CD4-positive, alpha-beta T cell (primary cell): ENCODE results near the gene CACNA2D4. TPM values are rescaled to one million over a fixed set of nuclear protein-coding genes. Genes with fewer than 3 reads are reported as not detected.

ENCODE experiments used
- ATAC-seq: fragments of 200-7000 bp; cut with Tn5 transposase; one replicate; pipeline ENCODE4 v1.10.0; 2022; ENCODE audit warnings: mild to moderate bottlenecking; ENCODE audit not compliant: poor library complexity
- CTCF ChIA-PET: fragments of 350-600 bp; sonication (Branson Sonifier 250); formaldehyde crosslinking; loops from one replicate; lab custom pipeline; 2021; ENCODE audit warnings: antibody characterized with exemption, inconsistent platforms; lab: Charles Lee
- POLR2A ChIA-PET: fragments of 350-600 bp; sonication (Branson Sonifier 250); formaldehyde crosslinking; loops from one replicate; lab custom pipeline; 2021; ENCODE audit warnings: antibody characterized with exemption, inconsistent platforms; lab: Charles Lee
- DNase-seq, 14 experiments: peaks; one replicate each; pipeline ENCODE4 v3.0.0-alpha.2; 2013 to 2020; ENCODE audit warnings: mixed read lengths in 2 of 14
- H3K27ac ChIP-seq, 2 donors: one replicate each; pipeline versions ENCODE4 v1.5.1 to v1.7.0; 2013; ENCODE audit warnings: low read length in 2 of 2, low read depth in 1 of 2, mild to moderate bottlenecking in 1 of 2
- H3K27me3 ChIP-seq, 2 experiments: 1 replicate in 1 of 2; 2 replicates in 1 of 2; pipeline versions ENCODE4 v1.6.1 to v1.7.0; 2013; ENCODE audit warnings: low read length in 2 of 2, control low read depth in 1 of 2, mild to moderate bottlenecking in 1 of 2, moderate library complexity in 1 of 2; ENCODE audit not compliant: insufficient read depth in 2 of 2, control insufficient read depth in 1 of 2
- H3K36me3 ChIP-seq: one replicate; pipeline ENCODE4 v1.6.1; 2013; ENCODE audit warnings: low read length, control low read depth; ENCODE audit not compliant: insufficient read depth
- H3K4me1 ChIP-seq: one replicate; pipeline ENCODE4 v1.6.1; 2013; ENCODE audit warnings: low read length, control low read depth; ENCODE audit not compliant: insufficient read depth
- H3K4me3 ChIP-seq: one replicate; pipeline ENCODE4 v1.5.1; 2013; ENCODE audit warnings: mild to moderate bottlenecking, low read length, moderate library complexity
- H3K9me3 ChIP-seq, 2 experiments: 1 replicate in 1 of 2; 2 replicates in 1 of 2; pipeline versions ENCODE4 v1.6.1 to v1.7.0; 2013; ENCODE audit warnings: low read length in 2 of 2, mild to moderate bottlenecking in 2 of 2, control low read depth in 1 of 2, moderate library complexity in 1 of 2; ENCODE audit not compliant: control insufficient read depth in 1 of 2, insufficient read depth in 1 of 2
- H3K27ac Mint-ChIP-seq: one replicate; pipeline ENCODE4 v1.8.0; 2020; ENCODE audit warnings: mixed read lengths
- H3K27me3 Mint-ChIP-seq: one replicate; pipeline ENCODE4 v1.8.0; 2021; ENCODE audit warnings: mixed read lengths
- H3K36me3 Mint-ChIP-seq: one replicate; pipeline ENCODE4 v1.8.0; 2021; ENCODE audit warnings: low read depth, mixed read lengths
- H3K4me1 Mint-ChIP-seq: one replicate; pipeline ENCODE4 v1.8.0; 2021; ENCODE audit warnings: low read depth, mixed read lengths
- H3K4me3 Mint-ChIP-seq: one replicate; pipeline ENCODE4 v1.8.0; 2020; ENCODE audit warnings: mild to moderate bottlenecking, mixed read lengths
- H3K9me3 Mint-ChIP-seq: one replicate; pipeline ENCODE4 v1.8.0; 2020; ENCODE audit warnings: mixed read lengths
- CTCF ChIP-seq: fragments of 200-600 bp; IDR thresholded peaks from one replicate; pipeline ENCODE4 v1.8.0; 2022; ENCODE audit warnings: antibody characterized with exemption, mild to moderate bottlenecking
- intact Hi-C, 2 experiments: fragments of 100-400 bp; cut with DNase I in 1 of 2; cut with micrococcal nuclease in 1 of 2; formaldehyde crosslinking; loops; one replicate each; pipeline versions ENCODE4 v1.15.1 to v1.9.0; 2023 to 2025; cut with DNase I, micrococcal nuclease
- total RNA-seq, 174 experiments: library from RNA in 2 of 174; stranded (reverse) in 2 of 174; gene quantifications; one replicate each; pipeline ENCODE4 v1.2.3 and lab custom pipeline; 2021 to 2026

Gene CACNA2D4
- total RNA-seq, 2 experiments from 2014 or later = 10.5 to 11.3 TPM

DNA sequence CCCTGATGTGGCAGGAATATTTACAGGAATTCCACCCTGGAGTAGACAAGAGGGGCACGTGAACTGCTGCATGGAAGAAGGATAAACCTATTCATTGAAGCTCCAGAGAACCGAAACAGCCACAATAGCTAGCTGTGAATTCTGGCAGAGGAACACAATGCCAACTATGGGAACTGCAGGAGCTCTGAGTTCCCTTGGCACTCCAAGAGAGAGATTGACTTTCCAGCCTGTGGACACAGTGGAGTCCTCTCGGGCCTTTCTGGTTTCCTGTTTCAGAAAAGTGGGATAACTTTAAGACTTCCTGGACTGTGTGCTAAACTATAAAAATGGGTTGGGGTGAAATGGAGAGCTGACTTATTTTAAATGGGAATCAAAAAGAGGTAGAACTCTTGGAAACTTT is 11.9 kb downstream of the CACNA2D4 start:
- CTCF ChIA-PET = no interaction called here
- H3K27me3 Mint-ChIP-seq = peaks cover 15% of the 10 kb centered on the region
- peaks cover 21% of the 10 kb centered on the region for H3K9me3 Mint-ChIP-seq
- H3K4me3 Mint-ChIP-seq = no peak overlapping the region
- H3K4me1 Mint-ChIP-seq = peaks cover 3% of the 10 kb centered on the region
- H3K4me1 ChIP-seq = peaks cover 9% of the 10 kb centered on the region
- no peak overlapping the region for H3K27ac ChIP-seq
- no peak for DNase-seq
- TF ChIP-seq CTCF = no peak
- peaks cover 8% of the 10 kb centered on the region for H3K36me3 Mint-ChIP-seq
- H3K4me3 ChIP-seq = no peak overlapping the region
- POLR2A ChIA-PET = no interaction called here
- ATAC-seq = no peak
- H3K27me3 ChIP-seq = peaks cover 0 to 2% of the 10 kb centered on the region in 2 experiments
- peaks cover 25 to 32% of the 10 kb centered on the region in 2 experiments for H3K9me3 ChIP-seq
- intact Hi-C loops = no loop called here
- H3K27ac Mint-ChIP-seq = no peak overlapping the region
- no peaks in the 10 kb centered on the region for H3K36me3 ChIP-seq

GRCh38 chr12:1904875-1905274 is 13.6 kb downstream of the CACNA2D4 start:
- Mint-ChIP-seq H3K36me3 (peaks cover 8% of the 10 kb centered on the region), H3K4me1 (peaks cover 3% of the 10 kb centered on the region), H3K4me3 (no peak overlapping the region), H3K27ac (no peak overlapping the region), H3K9me3 (peaks cover 21% of the 10 kb centered on the region), H3K27me3 (peaks cover 12% of the 10 kb centered on the region)
- peaks cover 25 to 32% of the 10 kb centered on the region in 2 experiments for H3K9me3 ChIP-seq
- H3K36me3 ChIP-seq = no peaks in the 10 kb centered on the region
- H3K27me3 ChIP-seq = peaks cover 0 to 2% of the 10 kb centered on the region in 2 experiments
- intact Hi-C loops = no loop called here
- no peak for TF ChIP-seq CTCF
- POLR2A ChIA-PET = interaction anchor here (0.6 to 0.9 kb wide), 2 partner anchors 18 to 1507 kb away, joined by 3 to 5 read pairs; no protein-coding TSS in a partner anchor
- H3K4me3 ChIP-seq = no peak overlapping the region
- CTCF ChIA-PET = no interaction called here
- no peak overlapping the region for H3K27ac ChIP-seq
- ATAC-seq = no peak
- H3K4me1 ChIP-seq = peaks cover 9% of the 10 kb centered on the region
- DNase-seq = no peak

DNA sequence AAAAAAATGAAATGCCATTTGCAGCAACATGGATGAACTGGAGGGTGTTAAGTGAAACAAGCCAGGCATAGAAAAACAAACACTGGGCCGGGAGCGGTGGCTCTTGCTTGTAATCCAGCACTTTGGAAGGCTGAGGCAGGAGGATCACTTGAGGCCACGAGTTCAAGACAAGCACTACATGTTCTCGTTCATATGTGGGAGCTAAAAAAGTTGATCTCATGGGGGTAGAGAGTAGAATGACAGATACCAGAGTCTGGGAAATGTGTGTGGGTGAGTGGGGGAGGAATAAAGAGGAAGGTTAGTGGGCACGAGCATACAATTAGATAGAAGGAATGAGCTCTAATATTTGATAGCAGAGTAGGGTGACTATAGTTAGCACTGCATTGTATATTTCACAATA is 21.5 kb downstream of the CACNA2D4 start:
- no peak overlapping the region for H3K27ac Mint-ChIP-seq
- H3K27ac ChIP-seq = no peak overlapping the region
- no peaks in the 10 kb centered on the region for H3K4me1 ChIP-seq
- H3K9me3 ChIP-seq = peaks cover 0 to 7% of the 10 kb centered on the region in 2 experiments
- DNase-seq (no peak), ATAC-seq (no peak)
- intact Hi-C loops = no loop called here
- no peaks in the 10 kb centered on the region for H3K36me3 ChIP-seq
- no peaks in the 10 kb centered on the region for H3K27me3 ChIP-seq
- CTCF ChIA-PET = no interaction called here
- no peak for TF ChIP-seq CTCF
- peaks cover under 1% of the 10 kb centered on the region for H3K36me3 Mint-ChIP-seq
- peaks cover 32% of the 10 kb centered on the region for H3K27me3 Mint-ChIP-seq
- no peak overlapping the region for H3K4me3 ChIP-seq
- peaks cover 10% of the 10 kb centered on the region for H3K9me3 Mint-ChIP-seq
- H3K4me3 Mint-ChIP-seq = no peak overlapping the region
- no peaks in the 10 kb centered on the region for H3K4me1 Mint-ChIP-seq
- POLR2A ChIA-PET = no interaction called here
